Raji (cell line): ENCODE results near the gene AKAP6.

Experiments
- POLR2A ChIP-seq: IDR thresholded peaks from 2 replicates; pipeline ENCODE4 v1.6.1; 2011; ENCODE audit warnings: low read depth, low read length, control low read depth; ENCODE audit not compliant: insufficient read depth

The AKAP6 gene

DNA sequence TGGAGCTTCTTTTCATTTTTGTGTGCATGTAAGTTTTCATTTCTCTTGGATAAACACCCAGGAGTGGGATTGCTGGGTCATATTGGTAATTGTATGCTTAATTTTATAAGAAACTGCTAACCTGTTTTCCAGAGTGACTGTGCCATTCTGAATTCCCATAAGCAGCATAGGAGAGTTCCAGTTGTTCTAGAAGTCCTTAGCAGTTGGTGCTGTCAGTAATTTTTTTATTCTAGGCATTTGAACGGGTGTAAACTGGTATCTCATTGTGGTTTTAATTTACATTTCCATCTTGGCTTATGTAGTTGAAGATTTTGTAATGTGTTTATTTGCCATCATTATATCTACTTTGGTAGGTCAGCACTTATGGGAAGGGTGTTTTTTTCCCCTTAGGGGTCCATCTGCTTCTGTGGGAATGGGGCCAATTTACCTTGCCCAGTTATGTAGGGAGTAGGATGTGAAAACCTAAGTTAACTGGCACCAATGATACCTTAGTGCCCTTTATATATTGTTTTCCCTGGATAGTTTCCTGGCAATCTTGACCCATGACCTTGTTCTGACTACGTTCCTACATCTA, 202.9 kb downstream of the AKAP6 start:
- no peak for TF ChIP-seq POLR2A

DNA sequence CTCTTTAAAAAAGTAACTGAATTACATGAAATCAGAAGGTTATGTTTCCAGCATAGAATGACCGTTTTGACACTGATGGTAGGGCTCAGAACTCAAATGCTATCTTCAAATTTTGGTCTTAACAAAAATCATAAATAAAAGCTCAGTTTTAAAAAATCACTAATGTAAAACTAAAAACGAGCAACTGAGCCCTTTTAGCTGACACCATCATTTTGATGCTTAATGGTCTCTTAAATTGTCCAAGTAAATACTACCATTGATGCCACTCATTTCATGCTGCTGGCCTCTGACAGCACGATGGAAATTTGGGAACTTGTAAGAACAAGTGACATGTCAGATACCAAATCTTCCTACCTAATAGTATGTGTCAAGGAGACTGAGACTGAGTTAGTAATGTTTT, 205.0 kb downstream of the AKAP6 start:
- TF ChIP-seq POLR2A = no peak

DNA sequence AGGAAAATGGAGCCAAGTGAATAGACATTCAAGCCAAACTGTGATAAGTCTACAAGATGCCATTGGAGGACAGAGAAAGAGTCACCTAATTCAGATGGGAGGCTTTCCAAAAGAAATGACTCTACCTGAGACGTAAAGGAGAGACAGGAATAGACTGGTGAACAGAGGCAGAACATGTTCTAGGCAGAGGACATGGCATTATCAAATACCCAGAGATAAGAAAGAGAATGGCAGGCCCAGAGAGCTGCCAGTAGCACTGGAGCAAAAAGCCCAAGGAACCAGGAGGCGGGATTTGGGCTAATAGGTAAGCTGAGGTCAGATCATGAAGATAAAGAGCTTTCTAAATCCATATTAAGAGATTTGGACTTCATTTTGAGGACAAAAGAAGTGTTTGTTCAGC, 207.1 kb downstream of the AKAP6 start:
- TF ChIP-seq POLR2A = no peak

DNA sequence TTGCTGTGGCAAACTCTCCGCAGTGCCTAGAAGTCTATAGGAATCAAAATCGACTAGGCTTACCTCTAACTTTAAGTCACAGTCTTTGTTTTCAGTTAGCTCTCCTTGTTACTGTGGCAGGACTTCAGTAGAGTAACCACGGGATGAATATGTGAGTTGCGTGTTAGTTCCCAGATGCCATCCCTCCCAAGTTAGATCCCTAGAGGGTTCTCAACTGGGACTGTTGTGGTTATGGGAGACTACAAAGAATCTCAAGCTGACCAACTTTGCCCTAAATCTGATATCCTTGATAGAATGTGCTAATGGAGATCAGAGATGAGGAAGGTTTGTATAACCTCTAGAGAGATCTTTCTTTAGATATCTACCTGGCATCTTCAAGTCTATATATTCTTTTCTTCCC, 208.1 kb downstream of the AKAP6 start:
- no peak for TF ChIP-seq POLR2A

DNA sequence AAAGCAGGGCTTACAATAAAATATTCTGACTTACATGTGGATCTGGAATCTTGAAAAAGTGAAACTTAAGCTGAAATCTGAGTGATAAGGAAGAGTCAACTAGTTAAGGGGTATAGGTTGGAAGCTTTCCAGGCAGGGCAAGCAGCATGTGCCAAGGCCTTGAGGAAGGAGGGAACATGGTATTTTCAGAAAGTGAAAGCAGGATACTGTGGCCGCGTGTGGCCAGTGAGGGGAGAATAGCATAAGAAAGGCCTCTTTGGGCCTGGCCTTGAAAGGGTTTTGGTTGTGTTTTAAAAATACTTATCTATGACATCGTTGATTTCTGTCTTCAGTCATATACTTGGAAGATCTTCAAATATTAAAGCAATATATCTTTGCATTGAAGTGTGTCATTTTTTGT, 213.4 kb downstream of the AKAP6 start:
- no peak for TF ChIP-seq POLR2A

DNA sequence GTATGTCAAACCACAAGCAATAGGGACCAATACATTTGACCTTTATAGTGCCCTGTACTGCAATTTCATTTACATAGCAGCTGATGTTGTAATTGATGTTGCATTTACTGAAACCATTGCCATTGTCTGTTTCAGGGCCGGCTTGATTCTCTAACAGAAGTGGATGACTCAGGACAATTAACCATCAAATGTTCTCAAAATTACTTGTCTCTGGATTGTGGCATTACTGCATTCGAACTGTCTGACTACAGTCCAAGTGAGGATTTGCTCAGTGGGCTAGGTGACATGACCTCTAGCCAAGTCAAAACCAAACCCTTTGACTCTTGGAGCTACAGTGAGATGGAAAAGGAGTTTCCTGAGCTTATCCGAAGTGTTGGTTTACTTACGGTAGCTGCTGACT, 216.0 kb downstream of the AKAP6 start:
- TF ChIP-seq POLR2A = no peak

DNA sequence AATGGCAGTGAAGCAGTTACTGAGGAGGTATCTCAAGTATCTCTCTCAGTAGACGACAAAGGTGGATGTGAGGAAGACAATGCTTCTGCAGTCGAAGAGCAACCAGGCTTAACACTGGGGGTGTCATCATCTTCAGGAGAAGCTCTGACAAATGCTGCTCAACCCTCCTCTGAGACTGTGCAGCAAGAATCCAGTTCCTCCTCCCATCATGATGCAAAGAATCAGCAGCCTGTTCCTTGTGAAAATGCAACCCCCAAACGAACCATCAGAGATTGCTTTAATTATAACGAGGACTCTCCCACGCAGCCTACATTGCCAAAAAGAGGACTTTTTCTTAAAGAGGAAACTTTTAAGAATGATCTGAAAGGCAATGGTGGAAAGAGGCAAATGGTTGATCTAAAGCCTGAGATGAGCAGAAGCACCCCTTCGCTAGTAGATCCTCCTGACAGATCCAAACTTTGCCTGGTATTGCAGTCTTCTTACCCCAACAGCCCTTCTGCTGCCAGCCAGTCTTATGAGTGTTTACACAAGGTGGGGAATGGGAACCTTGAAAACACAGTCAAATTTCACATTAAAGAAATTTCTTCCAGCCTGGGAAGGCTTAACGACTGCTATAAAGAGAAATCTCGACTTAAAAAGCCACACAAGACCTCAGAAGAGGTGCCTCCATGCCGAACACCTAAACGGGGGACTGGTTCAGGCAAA, 216.6 kb downstream of the AKAP6 start:
- TF ChIP-seq POLR2A = no peak

DNA sequence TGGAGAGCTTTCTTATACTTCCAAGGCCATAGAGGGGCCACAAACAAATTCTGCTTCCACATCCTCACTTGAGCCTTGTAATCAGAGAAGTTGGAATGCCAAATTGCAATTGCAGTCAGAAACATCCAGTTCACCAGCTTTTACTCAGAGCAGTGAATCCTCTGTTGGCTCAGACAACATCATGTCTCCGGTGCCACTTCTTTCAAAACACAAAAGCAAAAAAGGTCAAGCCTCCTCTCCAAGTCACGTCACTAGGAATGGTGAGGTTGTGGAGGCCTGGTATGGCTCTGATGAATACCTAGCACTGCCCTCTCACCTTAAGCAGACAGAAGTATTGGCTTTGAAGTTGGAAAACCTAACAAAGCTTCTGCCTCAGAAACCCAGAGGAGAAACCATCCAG, 217.1 kb downstream of the AKAP6 start:
- TF ChIP-seq POLR2A = no peak

DNA sequence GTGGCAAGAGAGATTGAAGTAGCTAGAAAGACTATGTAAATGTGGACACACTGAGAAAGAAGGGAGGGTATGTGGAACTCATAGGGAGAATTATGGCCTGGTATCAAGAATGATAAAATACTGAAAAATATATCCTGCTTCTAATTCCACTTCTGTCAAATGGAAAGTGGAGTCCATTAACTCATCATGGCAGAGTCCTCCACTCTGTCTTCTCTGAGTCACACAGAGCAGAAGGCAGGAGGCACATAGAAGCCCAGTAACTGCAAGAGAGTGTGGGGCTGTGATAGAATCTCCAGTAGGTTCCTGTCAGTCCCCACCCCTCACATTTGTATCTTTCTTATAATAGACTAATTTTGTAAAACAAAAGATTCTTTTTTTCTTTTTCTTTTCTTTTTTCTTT, 223.7 kb downstream of the AKAP6 start:
- TF ChIP-seq POLR2A = no peak

DNA sequence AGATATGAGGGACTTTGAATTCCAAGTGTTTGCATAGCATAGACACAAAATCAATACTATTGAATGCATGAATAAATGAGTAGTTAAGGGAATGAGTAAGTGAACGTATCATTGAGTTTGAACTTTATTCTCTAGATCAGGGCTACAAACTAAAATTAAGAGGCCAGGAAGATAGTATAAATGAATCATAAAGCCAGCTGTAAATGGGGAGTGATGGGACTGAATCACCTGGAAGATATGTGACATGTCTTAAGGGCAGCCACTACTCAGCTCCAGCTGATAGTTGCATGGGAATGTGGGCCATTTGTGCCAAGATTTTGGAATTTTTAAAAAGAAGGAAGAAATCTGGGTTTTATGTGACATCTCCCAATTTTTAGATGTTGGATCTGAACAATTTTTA, 229.9 kb downstream of the AKAP6 start:
- no peak for TF ChIP-seq POLR2A

DNA sequence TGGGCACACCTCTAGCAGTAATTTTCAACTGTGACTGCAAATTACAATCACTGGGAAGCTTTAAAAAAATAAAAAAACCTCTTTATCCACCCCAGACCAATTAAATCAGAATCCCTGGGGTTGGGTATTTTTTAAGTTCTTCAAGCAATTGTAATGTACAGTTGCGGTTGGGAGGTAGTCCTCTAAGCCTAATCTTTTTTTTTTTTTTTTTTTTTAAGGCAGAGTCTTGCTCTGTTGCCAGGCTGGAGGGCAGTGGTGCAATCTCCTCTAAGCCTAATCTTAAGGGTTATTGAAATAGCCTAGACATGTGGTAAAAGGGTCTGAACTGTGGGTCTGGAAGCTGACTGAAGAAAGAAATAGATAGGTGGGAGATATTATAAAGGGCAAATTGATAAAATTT, 230.5 kb downstream of the AKAP6 start:
- no peak for TF ChIP-seq POLR2A

DNA sequence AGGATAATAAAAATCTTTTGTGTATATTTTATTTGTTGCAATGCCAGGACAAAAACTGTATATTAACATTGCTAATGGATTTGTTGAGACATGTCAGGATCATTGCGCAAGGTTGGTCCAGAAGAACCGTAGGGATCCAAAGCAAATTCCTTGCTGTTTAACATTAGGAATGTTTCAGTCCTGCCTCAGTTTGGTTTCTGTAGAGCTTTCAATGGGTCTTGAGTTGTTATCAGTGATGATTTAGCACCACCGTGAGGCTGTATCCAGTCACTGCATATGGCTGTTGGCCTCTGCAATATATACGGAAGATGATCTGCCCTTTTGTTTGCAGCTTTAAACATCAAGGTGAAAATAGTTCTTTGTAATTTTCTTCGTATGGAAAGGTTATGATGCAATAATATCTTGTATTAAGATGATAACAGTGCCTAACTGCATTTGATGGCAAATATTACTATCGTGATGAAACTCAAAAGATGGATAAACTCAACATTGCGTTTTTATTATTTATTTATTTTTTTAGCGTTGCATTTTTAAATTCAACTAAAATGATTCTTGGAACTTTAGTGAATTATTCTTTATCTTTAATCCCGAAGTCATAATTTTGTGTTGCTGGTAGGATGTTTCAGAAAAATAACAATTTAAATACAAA, 231.2 kb downstream of the AKAP6 start:
- no peak for TF ChIP-seq POLR2A

DNA sequence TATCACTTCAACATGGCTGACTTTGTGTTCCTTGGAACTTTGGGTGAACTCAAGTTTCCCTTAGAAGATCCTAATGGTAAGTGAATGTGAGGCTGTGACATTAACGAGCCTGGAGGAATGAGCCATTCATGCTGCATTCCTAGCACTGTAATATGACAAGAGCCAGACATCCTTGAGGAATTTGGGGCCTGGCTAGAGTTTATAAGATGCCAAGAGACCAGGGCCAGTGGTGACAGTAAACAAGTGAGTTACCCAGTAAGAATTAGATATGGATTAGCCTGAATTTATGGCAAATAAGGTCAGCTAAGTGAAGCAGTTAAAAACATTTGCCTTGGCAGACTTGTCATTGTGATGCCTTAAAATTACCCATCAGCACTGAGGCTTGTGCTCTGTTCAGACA, 232.4 kb downstream of the AKAP6 start:
- TF ChIP-seq POLR2A = no peak

DNA sequence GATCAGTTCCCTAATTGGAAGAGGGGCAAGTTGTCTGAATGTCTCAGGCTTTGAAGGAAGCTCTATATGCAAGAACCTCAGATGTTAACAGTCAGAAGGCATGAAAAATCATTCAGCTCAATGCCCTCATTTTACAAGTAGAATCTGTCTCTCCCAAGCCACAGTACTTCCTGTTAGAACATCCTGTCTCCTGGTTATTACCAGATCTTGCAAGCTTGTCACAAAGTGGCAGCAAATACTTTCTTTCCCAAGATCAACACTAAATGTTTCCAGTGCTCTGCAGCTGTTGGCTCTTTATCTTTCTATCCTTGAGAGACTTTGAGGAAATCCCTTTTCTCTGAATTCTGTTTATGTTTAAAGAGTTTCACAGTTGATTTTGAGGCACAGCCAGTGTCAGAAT, 235.5 kb downstream of the AKAP6 start:
- no peak for TF ChIP-seq POLR2A

DNA sequence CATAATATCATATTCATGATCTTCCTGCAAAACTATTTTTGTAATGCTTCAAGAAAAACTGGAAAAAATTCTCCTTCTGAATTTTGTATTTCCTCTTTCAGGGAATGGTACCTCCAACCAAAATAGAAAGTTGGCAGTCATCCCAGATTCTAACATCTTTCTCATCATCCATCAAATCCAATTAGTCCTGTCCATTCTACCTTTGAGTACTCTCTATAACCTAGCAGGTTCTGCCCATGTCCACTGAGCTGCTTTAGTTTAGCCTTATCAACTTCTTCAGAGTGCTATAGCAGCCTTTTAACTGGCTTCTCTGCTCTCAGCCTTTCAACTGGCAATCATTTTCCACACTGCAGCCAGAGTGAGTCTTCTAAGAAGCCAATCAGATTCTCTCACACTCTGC, 236.2 kb downstream of the AKAP6 start:
- no peak for TF ChIP-seq POLR2A

DNA sequence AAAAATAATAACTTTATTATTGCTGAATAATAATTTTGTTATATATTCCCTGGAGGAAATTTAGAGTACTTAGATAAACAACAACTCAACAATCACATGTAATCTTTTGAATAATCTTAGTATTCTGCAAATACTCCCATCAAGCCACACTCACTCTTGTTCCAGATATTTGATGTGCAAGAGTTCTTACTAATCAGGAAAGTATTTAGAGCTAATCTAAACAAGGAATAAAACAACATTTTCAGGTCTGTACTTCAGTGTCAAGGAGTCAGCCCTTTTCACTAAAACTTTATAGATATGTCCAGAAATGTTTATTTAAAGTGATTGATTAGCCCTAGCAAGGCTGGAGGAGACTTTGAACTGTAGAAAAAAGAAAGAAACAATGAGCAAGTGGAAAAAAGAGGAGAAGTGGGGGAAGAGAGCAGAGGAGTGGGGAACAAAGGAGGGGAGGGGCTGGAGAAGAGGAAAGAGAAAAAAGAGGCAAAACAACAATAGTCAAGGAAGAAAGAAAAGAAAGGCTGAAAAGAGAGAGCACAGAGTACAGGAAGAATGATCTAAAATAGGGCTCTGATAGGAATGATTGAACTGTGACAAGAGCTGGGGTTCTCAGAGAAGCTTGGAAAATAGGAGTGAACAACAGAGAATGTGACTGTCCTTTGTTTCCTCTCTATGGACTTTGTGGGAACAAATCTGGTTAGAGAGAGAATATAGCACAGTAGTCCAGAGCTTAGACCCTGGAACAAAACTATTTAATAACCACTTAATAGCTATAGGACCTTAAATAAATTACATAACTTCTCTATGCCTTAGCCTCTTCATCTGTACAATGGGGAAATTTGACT, 238.7 kb downstream of the AKAP6 start:
- TF ChIP-seq POLR2A = no peak
